ENCODE results near the gene JKAMP. TPM values are rescaled to one million over a fixed set of nuclear protein-coding genes. Genes with fewer than 3 reads are reported as not detected.
"Not testable (repeated sequence)": the region's sequence is repeated elsewhere in the genome, so short reads cannot be mapped to it uniquely, and the experiment has no call there.

The JKAMP gene, protein sequence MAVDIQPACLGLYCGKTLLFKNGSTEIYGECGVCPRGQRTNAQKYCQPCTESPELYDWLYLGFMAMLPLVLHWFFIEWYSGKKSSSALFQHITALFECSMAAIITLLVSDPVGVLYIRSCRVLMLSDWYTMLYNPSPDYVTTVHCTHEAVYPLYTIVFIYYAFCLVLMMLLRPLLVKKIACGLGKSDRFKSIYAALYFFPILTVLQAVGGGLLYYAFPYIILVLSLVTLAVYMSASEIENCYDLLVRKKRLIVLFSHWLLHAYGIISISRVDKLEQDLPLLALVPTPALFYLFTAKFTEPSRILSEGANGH
- 56.1 TPM for polyA plus RNA-seq (2013, experiment 1 of 2; ENCODE audit: insufficient read length)
- 54.1 TPM for polyA plus RNA-seq (2013, experiment 2 of 2; ENCODE audit: insufficient read length)

DNA sequence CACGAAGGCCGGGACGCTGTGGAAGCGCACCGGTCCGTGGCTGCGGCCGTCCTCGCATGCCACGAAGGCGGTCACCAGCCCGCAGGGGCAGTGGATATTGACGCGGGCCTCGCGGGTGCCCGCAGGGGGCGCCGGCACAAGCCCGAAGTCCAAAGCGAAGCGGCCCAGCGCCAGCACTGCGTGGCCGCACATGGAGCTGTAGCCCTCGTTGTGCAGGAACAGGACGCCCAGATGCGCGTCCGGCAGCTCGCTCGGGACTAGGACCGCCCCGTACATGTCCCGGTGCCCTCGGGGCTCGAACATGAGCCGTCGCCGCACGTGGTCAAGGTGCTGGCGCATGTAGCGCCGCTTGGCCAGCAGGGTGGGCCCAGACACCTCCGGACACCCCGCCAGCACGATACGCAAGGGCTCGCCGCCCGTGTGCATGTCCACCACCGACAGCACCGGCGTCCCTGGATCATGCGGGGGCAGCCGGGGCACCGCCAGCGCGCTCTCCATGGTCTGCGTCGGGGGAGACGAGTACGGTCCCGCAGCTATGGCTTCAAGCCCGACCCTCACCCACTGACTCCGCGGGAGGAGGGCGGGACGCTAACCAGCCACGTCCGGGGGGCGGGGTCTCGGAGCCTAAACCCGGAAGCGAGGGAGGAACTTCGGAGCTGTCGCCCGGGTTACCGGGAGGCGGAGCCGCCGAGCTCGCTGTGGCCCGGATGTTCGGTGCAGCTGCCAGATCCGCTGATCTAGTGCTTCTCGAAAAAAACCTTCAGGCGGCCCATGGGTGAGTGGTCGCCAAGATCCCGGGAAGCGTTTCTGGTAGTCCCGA lies at the start of gene JKAMP, which contains the start of gene L3HYPDH:
Gene JKAMP, plus strand, starts transcription at position 699 of the 820 bp plus-strand sequence. Its CDS starts 73 bp downstream, at position 772.
Gene L3HYPDH, minus strand, starts transcription at position 590 of the 820 bp plus-strand sequence. Its CDS starts 92 bp downstream, at position 498.
- DNase-seq = peak; percentile 96

GRCh38 chr14:59435101-59435500 lies 49.2 kb upstream of the JKAMP start:
- no peak for DNase-seq

DNA sequence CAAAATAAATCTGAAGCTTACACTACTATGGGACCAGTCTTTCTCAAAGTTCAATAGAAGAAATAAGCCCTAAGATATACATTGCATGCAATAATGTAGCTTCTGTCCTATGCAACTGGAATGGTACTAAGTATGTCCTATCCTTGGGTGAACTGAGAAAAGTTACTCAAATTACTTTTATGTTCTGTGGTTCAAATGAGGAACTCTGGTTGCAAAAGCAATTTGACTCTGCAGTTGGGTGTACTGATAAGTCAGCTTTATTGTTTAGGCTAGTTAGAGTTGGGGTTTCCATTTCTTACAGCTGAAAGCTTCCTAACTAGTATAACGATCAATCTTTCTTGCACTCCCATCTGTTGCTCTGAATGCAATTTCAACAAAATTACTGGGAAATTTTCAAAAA lies 48.3 kb upstream of the JKAMP start:
- DNase-seq = no peak

DNA sequence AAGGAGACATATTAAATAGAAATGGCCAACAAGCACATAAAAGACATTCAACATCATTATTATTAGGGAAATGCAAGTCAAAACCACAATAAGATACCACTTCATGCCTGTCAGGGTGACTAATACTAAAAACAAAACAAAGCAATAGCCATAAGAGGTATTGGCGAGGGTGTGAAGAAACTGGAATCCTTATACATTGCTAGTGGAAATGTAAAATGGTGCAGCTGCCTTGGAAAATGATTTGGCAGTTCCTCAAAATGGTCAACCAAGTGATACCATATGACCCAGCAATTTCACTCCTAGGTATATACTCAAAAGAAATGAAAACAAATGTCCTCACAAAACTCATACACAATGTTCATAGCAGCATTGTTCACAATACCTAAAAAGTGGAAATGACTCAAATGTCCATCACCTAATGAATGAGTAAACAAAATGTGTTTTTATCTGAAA lies 46.1 kb upstream of the JKAMP start:
- DNase-seq = peak; percentile 92

DNA sequence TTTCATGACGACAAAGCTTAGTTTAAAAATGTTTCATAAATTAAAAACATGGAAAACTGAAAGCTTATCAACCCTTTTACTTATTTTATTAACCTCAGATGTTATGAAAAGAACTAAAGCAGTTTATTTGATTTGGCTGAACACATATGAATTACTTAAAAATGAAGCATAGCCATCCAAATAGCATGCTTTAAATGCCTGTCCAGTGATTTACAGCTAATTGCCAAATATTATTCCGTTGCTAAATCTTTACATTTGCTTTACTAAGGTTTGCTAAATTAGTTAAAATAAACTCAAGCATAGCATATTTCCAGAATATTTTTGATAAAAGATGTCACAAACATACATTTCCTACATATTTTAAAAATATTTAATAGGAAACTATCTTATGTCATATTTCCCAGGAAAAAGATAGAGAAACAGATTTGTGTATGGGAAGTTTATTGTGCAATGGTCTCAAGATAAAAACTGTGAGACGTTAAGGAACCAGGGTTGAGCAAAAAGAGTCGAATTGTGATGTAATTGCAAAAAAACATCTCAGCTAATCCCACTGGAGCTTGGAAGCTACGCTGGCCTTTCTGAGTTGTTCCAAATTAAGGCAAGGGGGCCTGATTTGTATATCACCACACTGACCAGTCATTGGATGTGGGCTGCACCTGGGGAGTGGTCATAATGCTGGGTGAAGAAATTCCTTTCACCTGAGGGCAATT lies 44.9 kb upstream of the JKAMP start:
- peak; percentile 68 for DNase-seq

- DNase-seq = not testable (repeated sequence)
Observed at GRCh38 chr14:59448673-59449072, 35.6 kb upstream of the JKAMP start.

GRCh38 chr14:59450716-59451115 lies 33.6 kb upstream of the JKAMP start:
- DNase-seq = no peak

- peak; percentile 26 for DNase-seq
Observed at GRCh38 chr14:59451849-59452248, 32.5 kb upstream of the JKAMP start.

GRCh38 chr14:59454139-59454538 lies 30.2 kb upstream of the JKAMP start:
- peak; percentile 95 for DNase-seq

DNA sequence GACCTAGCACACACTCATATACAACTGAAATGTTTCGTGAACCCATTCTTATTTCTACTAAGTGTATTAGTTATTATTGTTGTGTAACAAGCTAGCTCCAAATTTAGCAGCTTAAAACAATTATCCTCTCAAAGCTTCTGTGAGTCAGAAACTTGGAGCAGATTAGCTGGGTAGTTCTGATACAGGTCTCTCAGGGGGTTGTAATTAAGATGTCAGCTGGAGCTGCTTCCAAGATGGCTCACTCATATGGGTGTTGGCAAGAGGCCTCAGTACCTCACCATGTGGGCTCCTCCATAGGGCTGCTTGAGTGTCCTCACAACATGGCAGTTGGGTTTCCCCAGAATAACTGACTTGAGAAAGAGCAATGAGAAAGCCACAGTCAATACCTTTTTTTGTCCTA lies 28.9 kb upstream of the JKAMP start:
- DNase-seq = peak; percentile 33

- no peak for DNase-seq
Observed at GRCh38 chr14:59458486-59458885, 25.8 kb upstream of the JKAMP start.

- no peak for DNase-seq
Observed at GRCh38 chr14:59460378-59460777, 23.9 kb upstream of the JKAMP start.

GRCh38 chr14:59461891-59462290 lies 22.4 kb upstream of the JKAMP start:
- no peak for DNase-seq

DNA sequence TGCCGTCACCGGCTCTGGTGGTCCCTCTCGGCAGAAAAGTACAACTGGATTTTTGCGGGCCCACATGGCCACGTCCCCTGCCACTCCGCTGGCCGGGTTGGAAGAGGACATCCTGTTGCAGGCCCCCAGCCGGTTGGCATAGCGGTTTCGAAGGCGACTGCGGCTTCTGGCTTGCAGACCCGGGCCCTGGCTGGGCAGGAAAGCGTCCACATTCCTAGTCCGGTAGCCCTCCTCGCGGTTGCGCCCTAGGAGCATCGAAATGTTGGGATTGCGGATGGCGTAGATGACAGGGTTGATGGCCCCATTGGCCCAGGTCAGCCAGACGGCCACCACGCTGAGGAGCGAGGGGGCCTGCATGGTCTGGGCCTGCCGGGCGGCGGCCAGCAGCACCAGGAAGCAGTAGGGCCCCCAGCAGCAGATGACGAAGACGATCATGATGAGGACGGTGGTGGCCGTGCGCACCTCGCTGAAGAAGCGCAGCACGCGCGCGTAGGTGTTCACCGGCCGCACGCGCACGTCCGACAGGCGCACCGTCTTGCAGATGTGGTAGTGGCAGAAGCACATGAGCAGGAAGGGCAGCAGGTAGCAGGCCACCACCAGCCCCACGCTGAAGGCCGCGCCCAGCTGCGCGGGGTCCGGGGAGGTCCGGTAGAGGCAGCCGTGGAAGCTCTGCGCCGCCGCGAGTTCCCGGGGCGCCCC lies 20.4 kb upstream of the JKAMP start:
- DNase-seq = no peak

DNA sequence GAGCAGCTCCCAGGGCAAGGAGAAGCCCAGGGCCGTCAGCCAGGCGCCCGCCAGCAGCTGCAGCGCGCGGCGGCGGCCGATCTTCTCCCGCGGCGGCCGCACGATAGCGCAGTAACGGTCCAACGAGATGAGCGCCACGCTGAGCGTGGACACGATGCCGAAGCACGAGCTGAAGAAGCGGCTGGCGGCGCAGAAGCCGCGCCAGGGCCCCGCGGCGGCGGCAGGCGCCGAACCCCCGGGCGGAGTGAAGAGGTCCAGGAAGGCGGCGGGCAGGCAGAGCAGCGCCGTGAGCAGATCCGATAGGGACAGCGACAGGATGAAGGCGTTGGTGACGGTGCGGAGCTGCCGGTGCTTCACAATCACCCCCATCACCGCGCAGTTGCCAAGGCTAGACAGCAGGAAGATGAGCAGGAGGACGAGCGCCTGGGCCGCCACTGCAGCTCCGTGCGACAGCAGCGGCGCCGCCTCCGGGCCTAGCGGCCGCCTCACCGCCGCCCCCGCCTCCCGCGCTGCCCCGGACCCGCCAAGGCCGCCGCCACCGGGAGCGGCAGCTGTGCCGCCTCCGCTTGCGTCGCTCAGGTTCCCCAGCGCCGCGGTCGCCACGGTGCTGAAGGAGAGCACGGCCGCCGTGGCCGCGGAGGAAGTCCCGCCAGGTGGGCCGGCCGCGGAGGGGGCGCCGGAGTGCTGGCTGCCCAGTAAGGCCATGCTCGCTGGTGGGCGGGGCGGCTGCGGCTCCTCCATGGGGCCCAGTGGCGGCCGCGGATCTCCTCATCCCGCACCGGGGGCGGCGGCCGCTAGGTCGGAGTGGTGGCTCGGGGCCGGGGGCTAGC lies 19.6 kb upstream of the JKAMP start:
- peak; percentile 53 for DNase-seq

DNA sequence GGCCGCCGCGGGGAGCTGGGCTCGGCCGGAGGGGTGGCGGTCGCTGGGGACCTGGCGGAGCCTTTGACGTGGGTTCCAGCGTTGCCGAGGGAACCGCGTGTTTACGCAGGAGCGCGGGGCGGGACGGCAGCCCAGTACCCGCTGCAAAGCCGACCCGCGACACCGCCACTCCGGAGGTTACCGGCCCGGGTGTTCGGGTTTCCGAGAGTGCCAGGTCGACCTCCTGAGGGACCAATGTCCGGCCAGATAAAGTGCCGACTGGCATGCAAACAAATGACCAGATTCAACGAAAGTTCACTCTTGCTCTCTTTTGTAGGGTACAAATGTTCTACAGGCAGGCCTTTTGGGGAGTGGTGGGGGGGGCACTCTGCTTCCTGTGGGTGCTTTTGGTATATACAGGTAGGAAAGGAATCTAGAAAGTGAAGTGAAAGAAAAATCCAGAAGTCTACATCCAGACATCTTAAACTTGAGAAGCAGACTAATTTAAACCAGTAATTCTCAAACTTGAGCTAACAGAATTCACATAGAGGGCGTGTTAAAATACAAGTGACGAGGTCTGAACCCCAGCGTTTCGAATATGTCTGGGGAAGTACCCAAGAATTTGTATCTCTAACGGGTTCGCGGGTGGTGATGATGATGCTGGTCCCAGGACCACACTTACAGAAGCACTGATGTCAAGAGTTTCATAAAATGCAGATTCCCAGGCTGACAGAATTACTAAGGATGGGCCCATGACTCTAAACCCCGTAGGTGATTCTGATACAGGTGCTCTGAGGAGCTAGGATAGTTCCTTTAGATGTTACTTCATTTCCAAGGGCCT lies 18.8 kb upstream of the JKAMP start, which contains the start of gene GPR135:
Gene GPR135, minus strand, starts transcription at position 65 of the 820 bp plus-strand sequence. CDS start 154 bp downstream, outside the sequence.
- no peak for DNase-seq

DNA sequence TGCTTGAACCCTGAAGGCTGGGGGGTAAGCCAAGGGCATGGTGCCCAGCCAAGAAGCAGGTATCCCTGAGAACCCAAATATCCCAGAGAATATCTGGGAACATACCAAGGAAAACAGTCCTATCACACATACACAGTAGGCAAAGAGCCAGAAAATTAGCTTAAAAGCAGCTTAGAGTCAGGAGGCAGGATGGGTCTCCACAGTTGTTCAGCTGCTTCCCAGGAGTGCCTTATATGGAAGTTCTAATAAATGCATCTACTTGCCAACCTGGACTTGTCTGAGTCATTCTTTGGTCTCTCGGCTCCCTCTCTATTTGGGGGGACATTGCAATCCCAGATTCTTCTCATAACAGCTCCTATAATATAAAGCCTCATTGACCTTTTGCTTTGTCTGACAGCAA lies 10.1 kb upstream of the JKAMP start:
- peak; percentile 63 for DNase-seq

DNA sequence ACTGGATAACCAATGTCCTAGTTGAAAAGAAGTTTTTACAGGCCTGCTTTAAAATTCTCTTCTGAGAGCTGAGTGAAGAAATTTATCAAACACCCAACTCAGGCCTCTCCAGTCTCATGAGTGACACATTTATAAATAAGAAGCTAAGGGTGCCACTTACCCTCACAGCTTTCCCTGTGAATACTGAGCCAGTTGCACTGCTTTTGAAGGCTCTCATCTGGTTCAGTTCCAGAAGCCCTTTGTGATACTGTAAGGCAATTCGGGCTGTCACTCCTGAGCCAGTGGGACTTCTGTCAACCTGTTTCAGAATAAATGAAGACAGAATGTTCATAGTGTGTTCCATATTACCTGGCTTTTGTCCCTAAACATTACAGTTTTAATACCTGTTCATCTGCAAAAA lies 8.6 kb upstream of the JKAMP start:
- no peak for DNase-seq

DNA sequence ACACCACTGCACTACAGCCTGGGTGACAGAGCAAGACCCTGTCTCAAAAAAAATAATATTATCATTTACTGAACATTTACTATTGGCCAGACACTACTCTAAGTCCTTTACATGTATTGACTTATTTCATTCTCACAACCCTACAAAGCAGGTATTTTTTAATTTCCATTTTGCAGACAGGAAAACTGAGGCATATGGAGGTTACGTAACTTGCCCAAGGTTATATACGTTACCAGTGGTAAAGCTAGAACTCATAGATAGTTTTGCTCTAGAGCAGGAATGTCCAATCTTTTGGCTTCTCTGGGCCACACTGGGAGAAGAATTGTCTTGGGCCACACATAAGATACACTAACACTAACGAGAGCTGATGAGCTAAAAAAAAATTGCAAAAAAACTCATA lies 5.8 kb upstream of the JKAMP start:
- DNase-seq = no peak

- no peak for DNase-seq
Observed at GRCh38 chr14:59480166-59480565, 4.2 kb upstream of the JKAMP start.

All from fibroblast of skin of back (primary cell).